GM23338 (cell line): Measurements from ENCODE around the gene ACADVL. TPM values are rescaled to one million over a fixed set of nuclear protein-coding genes. Genes with fewer than 3 reads are reported as not detected.
A peak's percentile ranks its signal among the peaks of the same experiment; 100 is the strongest.

Experiments used
- ATAC-seq: fragments of 200-7000 bp; cut with Tn5 transposase; 3 replicates; pipeline ENCODE4 v1.9.1; 2020
- DNase-seq: peaks from one replicate; pipeline ENCODE4 v3.0.0-alpha.2; 2015; ENCODE audit warnings: low spot score
- H2AFZ ChIP-seq: fragments of 200-600 bp; sonication (generic); 2 replicates; pipeline ENCODE4 v1.8.0; 2016; ENCODE audit warnings: antibody characterized with exemption, mild to moderate bottlenecking, moderate library complexity
- H3F3A ChIP-seq: fragments of 200-600 bp; sonication (generic); replicated peaks from 2 replicates; pipeline ENCODE4 v1.8.0; 2017; ENCODE audit warnings: antibody characterized with exemption, mixed run types, low read depth
- H3K27ac ChIP-seq: fragments of 200-600 bp; sonication (generic); 2 replicates; pipeline ENCODE4 v1.6.1; 2016; ENCODE audit warnings: low read depth
- H3K27me3 ChIP-seq: fragments of 200-600 bp; sonication (generic); 2 replicates; pipeline ENCODE4 v1.8.0; 2016; ENCODE audit warnings: mild to moderate bottlenecking, mixed run types, moderate library complexity; ENCODE audit not compliant: insufficient read depth
- H3K36me3 ChIP-seq: fragments of 200-600 bp; sonication (generic); 2 replicates; pipeline ENCODE4 v1.8.0; 2016; ENCODE audit warnings: mild to moderate bottlenecking; ENCODE audit not compliant: insufficient read depth
- H3K4me1 ChIP-seq: fragments of 200-600 bp; sonication (generic); 2 replicates; pipeline ENCODE4 v1.8.0; 2016; ENCODE audit warnings: mild to moderate bottlenecking, moderate library complexity; ENCODE audit not compliant: insufficient read depth
- H3K4me2 ChIP-seq: fragments of 200-600 bp; sonication (generic); 2 replicates; pipeline ENCODE4 v1.7.1; 2017; ENCODE audit warnings: mixed run types
- H3K4me3 ChIP-seq: fragments of 200-600 bp; sonication (generic); 2 replicates; pipeline ENCODE4 v1.6.1; 2016; ENCODE audit warnings: mixed run types
- H3K79me2 ChIP-seq: fragments of 200-600 bp; sonication (generic); replicated peaks from 2 replicates; pipeline ENCODE4 v1.8.0; 2017; ENCODE audit warnings: mild to moderate bottlenecking; ENCODE audit not compliant: insufficient read depth
- H3K9me2 ChIP-seq: fragments of 200-600 bp; sonication (generic); 2 replicates; pipeline ENCODE4 v1.8.0; 2017; ENCODE audit not compliant: insufficient read depth
- H4K20me1 ChIP-seq: fragments of 200-600 bp; sonication (generic); replicated peaks from 2 replicates; pipeline ENCODE4 v1.8.0; 2017; ENCODE audit warnings: mild to moderate bottlenecking; ENCODE audit not compliant: insufficient read depth
- H3K27ac Mint-ChIP-seq: 2 replicates; pipeline ENCODE4 v1.8.0; 2020; ENCODE audit warnings: inconsistent platforms, mild to moderate bottlenecking, moderate library complexity, mixed read lengths
- H3K27me3 Mint-ChIP-seq: 3 replicates; pipeline ENCODE4 v1.8.0; 2022; ENCODE audit warnings: low read depth, mild to moderate bottlenecking, moderate library complexity, mixed read lengths, inconsistent platforms; ENCODE audit not compliant: insufficient read depth, poor library complexity
- H3K36me3 Mint-ChIP-seq: 3 replicates; pipeline ENCODE4 v1.8.0; 2021; ENCODE audit warnings: low read depth, mild to moderate bottlenecking, inconsistent platforms, moderate library complexity, mixed read lengths
- H3K4me1 Mint-ChIP-seq: 3 replicates; pipeline ENCODE4 v1.8.0; 2020; ENCODE audit warnings: mild to moderate bottlenecking, inconsistent platforms, mixed read lengths
- H3K4me3 Mint-ChIP-seq: 3 replicates; pipeline ENCODE4 v1.8.0; 2021; ENCODE audit warnings: moderate library complexity, mild to moderate bottlenecking, inconsistent platforms, mixed read lengths
- H3K9me3 Mint-ChIP-seq: 3 replicates; pipeline ENCODE4 v1.8.0; 2020; ENCODE audit warnings: moderate library complexity, mild to moderate bottlenecking, inconsistent platforms, mixed read lengths
- CREB1 ChIP-seq: fragments of 250-450 bp; sonication (Bioruptor Pico); IDR thresholded peaks from 2 replicates; pipeline ENCODE4 v1.5.0; 2020; ENCODE audit warnings: low read depth, mild to moderate bottlenecking, moderate library complexity
- CTCF ChIP-seq, 2 experiments: fragments of 200-600 bp in 1 of 2; sonication (generic) in 1 of 2; conservative IDR thresholded peaks; 2 replicates each; pipeline versions ENCODE4 v1.5.1 to v1.6.1; 2016 to 2017; ENCODE audit warnings: antibody characterized with exemption in 2 of 2, low read depth in 2 of 2, mild to moderate bottlenecking in 2 of 2, moderate library complexity in 1 of 2
- ETS1 ChIP-seq: IDR thresholded peaks from 2 replicates; pipeline ENCODE4 v1.6.1; 2016; ENCODE audit warnings: antibody characterized with exemption
- EZH2 ChIP-seq: fragments of 200-600 bp; sonication (generic); IDR thresholded peaks from one replicate; pipeline ENCODE4 v1.8.0; 2017; ENCODE audit warnings: antibody characterized with exemption, mild to moderate bottlenecking, low read depth; ENCODE audit not compliant: unreplicated experiment
- EZH2phosphoT487 ChIP-seq: fragments of 200-600 bp; sonication (generic); IDR thresholded peaks from one replicate; pipeline ENCODE4 v1.8.1; 2018; ENCODE audit warnings: antibody characterized with exemption; ENCODE audit not compliant: unreplicated experiment
- JUNB ChIP-seq: IDR thresholded peaks from one replicate; pipeline ENCODE4 v1.6.1; 2016; ENCODE audit warnings: antibody characterized with exemption; ENCODE audit not compliant: unreplicated experiment
- POLR2AphosphoS5 ChIP-seq: IDR thresholded peaks from 2 replicates; pipeline ENCODE4 v1.6.1; 2016; ENCODE audit warnings: antibody characterized with exemption, low read depth
- ZNF114 ChIP-seq: fragments of 250-450 bp; sonication (Bioruptor Pico); IDR thresholded peaks from 2 replicates; pipeline ENCODE4 v1.5.0; 2020; ENCODE audit warnings: mild to moderate bottlenecking, moderate library complexity
- polyA plus RNA-seq: library from polyadenylated mRNA; unstranded; fragments of >200 nt; fragmentation: Nextera tagmentation; extraction: Ambion mirVana; gene quantifications from 2 replicates; pipeline ENCODE4 v1.2.1, GENCODE V29; 2016
- total RNA-seq: library from RNA; depleted of rRNA; stranded (reverse); fragments of >200 nt; shearing (Covaris generic); gene quantifications from 2 replicates; pipeline ENCODE4 v1.2.3, GENCODE V29; 2014
- TF ChIP-seq, protein P1 (sequence below): fragments of 250-450 bp; sonication (Bioruptor Pico); IDR thresholded peaks from 2 replicates; pipeline ENCODE4 v1.5.0; 2020; ENCODE audit warnings: mild to moderate bottlenecking, moderate library complexity

Gene ACADVL
- total and polyA plus RNA-seq, 2 experiments from 2014 or later, result 152 to 156 TPM

- TF ChIP-seq ETS1 (no peak), ZNF114 (CRISPR knock-in tag) (no peak), POLR2AphosphoS5 (0 out of 2 replicates have a peak, but pooled peaks have one; percentile 18)
- Mint-ChIP-seq H3K4me3 (no peak overlapping the region), H3K4me1 (peaks cover 33% of the 10 kb centered on the region), H3K27ac (no peak overlapping the region), H3K27me3 (peaks cover 50% of the 10 kb centered on the region), H3K9me3 (no peaks in the 10 kb centered on the region; the same call in 1 of the 3 replicates), H3K36me3 (peaks cover 63% of the 10 kb centered on the region)
- peaks cover 28% of the 10 kb centered on the region for H3K4me1 ChIP-seq
- peaks cover 11% of the 10 kb centered on the region; the same call in 1 of the 2 replicates for H3K36me3 ChIP-seq
- H4K20me1 ChIP-seq, result peaks cover 27% of the 10 kb centered on the region
- no peak for ATAC-seq
- H3K79me2 ChIP-seq, result no peaks in the 10 kb centered on the region; the same call in 1 of the 2 replicates
- H3K9me2 ChIP-seq, result no peaks in the 10 kb centered on the region
- H3F3A ChIP-seq, result peaks cover 19% of the 10 kb centered on the region
- no peak for DNase-seq
- H3K4me2 ChIP-seq, result no peak overlapping the region
- no peak overlapping the region for H3K4me3 ChIP-seq
- H2AFZ ChIP-seq, result no peak overlapping the region
- no peaks in the 10 kb centered on the region for H3K27me3 ChIP-seq
- no peak overlapping the region for H3K27ac ChIP-seq
These were observed 2.6 kb downstream of the ACADVL start for GRCh38 chr17:7222093-7222971.

- TF ChIP-seq CTCF (conservative IDR thresholded peaks at IDR 0.05; ENCODE audit: low read depth in 2 of 2), result no peak
- TF ChIP-seq, protein P1, sequence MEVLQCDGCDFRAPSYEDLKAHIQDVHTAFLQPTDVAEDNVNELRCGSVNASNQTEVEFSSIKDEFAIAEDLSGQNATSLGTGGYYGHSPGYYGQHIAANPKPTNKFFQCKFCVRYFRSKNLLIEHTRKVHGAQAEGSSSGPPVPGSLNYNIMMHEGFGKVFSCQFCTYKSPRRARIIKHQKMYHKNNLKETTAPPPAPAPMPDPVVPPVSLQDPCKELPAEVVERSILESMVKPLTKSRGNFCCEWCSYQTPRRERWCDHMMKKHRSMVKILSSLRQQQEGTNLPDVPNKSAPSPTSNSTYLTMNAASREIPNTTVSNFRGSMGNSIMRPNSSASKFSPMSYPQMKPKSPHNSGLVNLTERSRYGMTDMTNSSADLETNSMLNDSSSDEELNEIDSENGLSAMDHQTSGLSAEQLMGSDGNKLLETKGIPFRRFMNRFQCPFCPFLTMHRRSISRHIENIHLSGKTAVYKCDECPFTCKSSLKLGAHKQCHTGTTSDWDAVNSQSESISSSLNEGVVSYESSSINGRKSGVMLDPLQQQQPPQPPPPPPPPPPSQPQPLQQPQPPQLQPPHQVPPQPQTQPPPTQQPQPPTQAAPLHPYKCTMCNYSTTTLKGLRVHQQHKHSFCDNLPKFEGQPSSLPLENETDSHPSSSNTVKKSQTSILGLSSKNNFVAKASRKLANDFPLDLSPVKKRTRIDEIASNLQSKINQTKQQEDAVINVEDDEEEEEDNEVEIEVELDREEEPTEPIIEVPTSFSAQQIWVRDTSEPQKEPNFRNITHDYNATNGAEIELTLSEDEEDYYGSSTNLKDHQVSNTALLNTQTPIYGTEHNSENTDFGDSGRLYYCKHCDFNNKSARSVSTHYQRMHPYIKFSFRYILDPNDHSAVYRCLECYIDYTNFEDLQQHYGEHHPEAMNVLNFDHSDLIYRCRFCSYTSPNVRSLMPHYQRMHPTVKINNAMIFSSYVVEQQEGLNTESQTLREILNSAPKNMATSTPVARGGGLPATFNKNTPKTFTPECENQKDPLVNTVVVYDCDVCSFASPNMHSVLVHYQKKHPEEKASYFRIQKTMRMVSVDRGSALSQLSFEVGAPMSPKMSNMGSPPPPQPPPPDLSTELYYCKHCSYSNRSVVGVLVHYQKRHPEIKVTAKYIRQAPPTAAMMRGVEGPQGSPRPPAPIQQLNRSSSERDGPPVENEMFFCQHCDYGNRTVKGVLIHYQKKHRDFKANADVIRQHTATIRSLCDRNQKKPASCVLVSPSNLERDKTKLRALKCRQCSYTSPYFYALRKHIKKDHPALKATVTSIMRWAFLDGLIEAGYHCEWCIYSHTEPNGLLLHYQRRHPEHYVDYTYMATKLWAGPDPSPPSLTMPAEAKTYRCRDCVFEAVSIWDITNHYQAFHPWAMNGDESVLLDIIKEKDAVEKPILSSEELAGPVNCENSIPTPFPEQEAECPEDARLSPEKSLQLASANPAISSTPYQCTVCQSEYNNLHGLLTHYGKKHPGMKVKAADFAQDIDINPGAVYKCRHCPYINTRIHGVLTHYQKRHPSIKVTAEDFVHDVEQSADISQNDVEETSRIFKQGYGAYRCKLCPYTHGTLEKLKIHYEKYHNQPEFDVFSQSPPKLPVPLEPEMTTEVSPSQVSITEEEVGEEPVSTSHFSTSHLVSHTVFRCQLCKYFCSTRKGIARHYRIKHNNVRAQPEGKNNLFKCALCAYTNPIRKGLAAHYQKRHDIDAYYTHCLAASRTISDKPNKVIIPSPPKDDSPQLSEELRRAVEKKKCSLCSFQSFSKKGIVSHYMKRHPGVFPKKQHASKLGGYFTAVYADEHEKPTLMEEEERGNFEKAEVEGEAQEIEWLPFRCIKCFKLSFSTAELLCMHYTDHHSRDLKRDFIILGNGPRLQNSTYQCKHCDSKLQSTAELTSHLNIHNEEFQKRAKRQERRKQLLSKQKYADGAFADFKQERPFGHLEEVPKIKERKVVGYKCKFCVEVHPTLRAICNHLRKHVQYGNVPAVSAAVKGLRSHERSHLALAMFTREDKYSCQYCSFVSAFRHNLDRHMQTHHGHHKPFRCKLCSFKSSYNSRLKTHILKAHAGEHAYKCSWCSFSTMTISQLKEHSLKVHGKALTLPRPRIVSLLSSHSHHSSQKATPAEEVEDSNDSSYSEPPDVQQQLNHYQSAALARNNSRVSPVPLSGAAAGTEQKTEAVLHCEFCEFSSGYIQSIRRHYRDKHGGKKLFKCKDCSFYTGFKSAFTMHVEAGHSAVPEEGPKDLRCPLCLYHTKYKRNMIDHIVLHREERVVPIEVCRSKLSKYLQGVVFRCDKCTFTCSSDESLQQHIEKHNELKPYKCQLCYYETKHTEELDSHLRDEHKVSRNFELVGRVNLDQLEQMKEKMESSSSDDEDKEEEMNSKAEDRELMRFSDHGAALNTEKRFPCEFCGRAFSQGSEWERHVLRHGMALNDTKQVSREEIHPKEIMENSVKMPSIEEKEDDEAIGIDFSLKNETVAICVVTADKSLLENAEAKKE (CRISPR knock-in tag), result no peak
- no peak for TF ChIP-seq ETS1
- TF ChIP-seq POLR2AphosphoS5, result no peak
- TF ChIP-seq JUNB, result no peak
- TF ChIP-seq CREB1 (CRISPR knock-in tag), result no peak
- no peak for TF ChIP-seq EZH2
- TF ChIP-seq EZH2phosphoT487, result no peak
- Histone ChIP-seq H3F3A (peaks cover 19% of the 10 kb centered on the region), H3K4me3 (no peak overlapping the region), H3K27ac (no peak overlapping the region), H3K4me2 (no peak overlapping the region), H3K4me1 (peaks cover 24% of the 10 kb centered on the region), H3K9me2 (no peaks in the 10 kb centered on the region), H3K36me3 (peaks cover 11% of the 10 kb centered on the region; the same call in 1 of the 2 replicates), H2AFZ (no peak overlapping the region), H3K27me3 (no peaks in the 10 kb centered on the region), H4K20me1 (peaks cover 29% of the 10 kb centered on the region), H3K79me2 (no peaks in the 10 kb centered on the region; the same call in 1 of the 2 replicates)
- ATAC-seq (no peak), DNase-seq (no peak)
- Mint-ChIP-seq H3K4me1 (peaks cover 29% of the 10 kb centered on the region), H3K27me3 (peaks cover 53% of the 10 kb centered on the region), H3K27ac (no peak overlapping the region), H3K9me3 (no peaks in the 10 kb centered on the region; the same call in 2 of the 3 replicates), H3K36me3 (peaks cover 67% of the 10 kb centered on the region), H3K4me3 (no peak overlapping the region)
These were observed 3.2 kb downstream of the ACADVL start for GRCh38 chr17:7222972-7223292.
